Measurements from ENCODE around the gene CTTN. TPM values are rescaled to one million over a fixed set of nuclear protein-coding genes. Genes with fewer than 3 reads are reported as not detected.

The CTTN gene
- total and polyA plus RNA-seq, 2 of the 13 experiments (the other 11 are each of a cell fraction or from before 2014, with no cell fraction given) = 84.4 to 114 TPM

GRCh38 chr11:70400643-70401042 is 2.3 kb downstream of the CTTN start:
- in situ Hi-C loops (cut with HindIII; ENCODE audit: extremely low pct_ligation_motif_present, low pct_unique_long_range_greater_than_20kb) (no loop called here), intact Hi-C loops (cut with micrococcal nuclease; ENCODE audit: unreplicated experiment) (no loop called here)
- WGBS (ENCODE audit: low lambda C conversion rate) = 91% methylated on average over 8 of the region's 8 CpGs
- H3K27me3 ChIP-seq (ENCODE audit: control insufficient read depth in 1 of 2, insufficient read depth in 2 of 2, low read length in 2 of 2) = no peaks in the 10 kb centered on the region; a peak in 1 of 5 replicates
- peaks cover 49% of the 10 kb centered on the region for H3K4me1 ChIP-seq (ENCODE audit: insufficient read depth, low read length)
- peak overlapping the region; percentile 82 for H3K4me2 ChIP-seq (ENCODE audit: low read depth, low read length)
- POLR2A ChIA-PET = no interaction called here
- CTCF ChIA-PET (ENCODE audit: low intra/inter-chr PET ratio, low total read pairs) = no interaction called here
- H3K79me2 ChIP-seq (ENCODE audit: insufficient read depth, low read length) = peaks cover 75% of the 10 kb centered on the region
- peak overlapping the region in 1 of 3 experiments; percentile 90; a peak in 1 of 6 replicates for H3K4me3 ChIP-seq (replicated peaks in 1 of 3; ENCODE audit: insufficient read depth in 1 of 3, low read depth in 2 of 3, low read length in 3 of 3)
- H2AFZ ChIP-seq (ENCODE audit: low read length) = no peak overlapping the region
- no peak overlapping the region for H3K9ac ChIP-seq (ENCODE audit: insufficient read depth, low read depth, low read length)
- FAIRE-seq (no peak), ATAC-seq (no peak), DNase-seq (ENCODE audit: low spot score) (no peak)
- no peaks in the 10 kb centered on the region for H3K9me3 ChIP-seq (ENCODE audit: low read length)
- H4K20me1 ChIP-seq (ENCODE audit: insufficient read depth, low read length) = peaks cover 40% of the 10 kb centered on the region
- BruUV-seq (replicated peaks) = no TSS peak
- no peak for TF ChIP-seq ZFP82 (CRISPR knock-in tag; IDR thresholded peaks at IDR 0.05; ENCODE audit: borderline replicate concordance)
- TF ChIP-seq, protein P1, sequence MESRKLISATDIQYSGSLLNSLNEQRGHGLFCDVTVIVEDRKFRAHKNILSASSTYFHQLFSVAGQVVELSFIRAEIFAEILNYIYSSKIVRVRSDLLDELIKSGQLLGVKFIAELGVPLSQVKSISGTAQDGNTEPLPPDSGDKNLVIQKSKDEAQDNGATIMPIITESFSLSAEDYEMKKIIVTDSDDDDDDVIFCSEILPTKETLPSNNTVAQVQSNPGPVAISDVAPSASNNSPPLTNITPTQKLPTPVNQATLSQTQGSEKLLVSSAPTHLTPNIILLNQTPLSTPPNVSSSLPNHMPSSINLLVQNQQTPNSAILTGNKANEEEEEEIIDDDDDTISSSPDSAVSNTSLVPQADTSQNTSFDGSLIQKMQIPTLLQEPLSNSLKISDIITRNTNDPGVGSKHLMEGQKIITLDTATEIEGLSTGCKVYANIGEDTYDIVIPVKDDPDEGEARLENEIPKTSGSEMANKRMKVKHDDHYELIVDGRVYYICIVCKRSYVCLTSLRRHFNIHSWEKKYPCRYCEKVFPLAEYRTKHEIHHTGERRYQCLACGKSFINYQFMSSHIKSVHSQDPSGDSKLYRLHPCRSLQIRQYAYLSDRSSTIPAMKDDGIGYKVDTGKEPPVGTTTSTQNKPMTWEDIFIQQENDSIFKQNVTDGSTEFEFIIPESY (CRISPR knock-in tag; IDR thresholded peaks at IDR 0.05) = 0 out of 2 replicates have a peak, but pooled peaks have one; percentile 9
- peak; percentile 77 for TF ChIP-seq ZBTB38 (CRISPR knock-in tag; IDR thresholded peaks at IDR 0.05)
- peaks cover 4 to 12% of the 10 kb centered on the region in 2 experiments for H3K36me3 ChIP-seq (replicated peaks in 1 of 2; ENCODE audit: control insufficient read depth in 1 of 2, insufficient read depth in 2 of 2, low read length in 2 of 2)
- peak overlapping the region; percentile 71 for H3K27ac ChIP-seq (ENCODE audit: extremely low read length, insufficient read depth, low read length)

GRCh38 chr11:70402016-70402415 is 3.7 kb downstream of the CTTN start:
- WGBS (ENCODE audit: low lambda C conversion rate) = 88% methylated on average over 10 of the region's 10 CpGs
- TSS peak; percentile 23 for BruUV-seq (replicated peaks)
- no peak for TF ChIP-seq ZSCAN31 (CRISPR knock-in tag; IDR thresholded peaks at IDR 0.05; ENCODE audit: low read depth)
- TF ChIP-seq ZC3H13 (CRISPR knock-in tag; IDR thresholded peaks at IDR 0.05) = no peak
- TF ChIP-seq SMARCE1 (IDR thresholded peaks at IDR 0.05; ENCODE audit: borderline replicate concordance) = no peak
- TF ChIP-seq, protein P2, sequence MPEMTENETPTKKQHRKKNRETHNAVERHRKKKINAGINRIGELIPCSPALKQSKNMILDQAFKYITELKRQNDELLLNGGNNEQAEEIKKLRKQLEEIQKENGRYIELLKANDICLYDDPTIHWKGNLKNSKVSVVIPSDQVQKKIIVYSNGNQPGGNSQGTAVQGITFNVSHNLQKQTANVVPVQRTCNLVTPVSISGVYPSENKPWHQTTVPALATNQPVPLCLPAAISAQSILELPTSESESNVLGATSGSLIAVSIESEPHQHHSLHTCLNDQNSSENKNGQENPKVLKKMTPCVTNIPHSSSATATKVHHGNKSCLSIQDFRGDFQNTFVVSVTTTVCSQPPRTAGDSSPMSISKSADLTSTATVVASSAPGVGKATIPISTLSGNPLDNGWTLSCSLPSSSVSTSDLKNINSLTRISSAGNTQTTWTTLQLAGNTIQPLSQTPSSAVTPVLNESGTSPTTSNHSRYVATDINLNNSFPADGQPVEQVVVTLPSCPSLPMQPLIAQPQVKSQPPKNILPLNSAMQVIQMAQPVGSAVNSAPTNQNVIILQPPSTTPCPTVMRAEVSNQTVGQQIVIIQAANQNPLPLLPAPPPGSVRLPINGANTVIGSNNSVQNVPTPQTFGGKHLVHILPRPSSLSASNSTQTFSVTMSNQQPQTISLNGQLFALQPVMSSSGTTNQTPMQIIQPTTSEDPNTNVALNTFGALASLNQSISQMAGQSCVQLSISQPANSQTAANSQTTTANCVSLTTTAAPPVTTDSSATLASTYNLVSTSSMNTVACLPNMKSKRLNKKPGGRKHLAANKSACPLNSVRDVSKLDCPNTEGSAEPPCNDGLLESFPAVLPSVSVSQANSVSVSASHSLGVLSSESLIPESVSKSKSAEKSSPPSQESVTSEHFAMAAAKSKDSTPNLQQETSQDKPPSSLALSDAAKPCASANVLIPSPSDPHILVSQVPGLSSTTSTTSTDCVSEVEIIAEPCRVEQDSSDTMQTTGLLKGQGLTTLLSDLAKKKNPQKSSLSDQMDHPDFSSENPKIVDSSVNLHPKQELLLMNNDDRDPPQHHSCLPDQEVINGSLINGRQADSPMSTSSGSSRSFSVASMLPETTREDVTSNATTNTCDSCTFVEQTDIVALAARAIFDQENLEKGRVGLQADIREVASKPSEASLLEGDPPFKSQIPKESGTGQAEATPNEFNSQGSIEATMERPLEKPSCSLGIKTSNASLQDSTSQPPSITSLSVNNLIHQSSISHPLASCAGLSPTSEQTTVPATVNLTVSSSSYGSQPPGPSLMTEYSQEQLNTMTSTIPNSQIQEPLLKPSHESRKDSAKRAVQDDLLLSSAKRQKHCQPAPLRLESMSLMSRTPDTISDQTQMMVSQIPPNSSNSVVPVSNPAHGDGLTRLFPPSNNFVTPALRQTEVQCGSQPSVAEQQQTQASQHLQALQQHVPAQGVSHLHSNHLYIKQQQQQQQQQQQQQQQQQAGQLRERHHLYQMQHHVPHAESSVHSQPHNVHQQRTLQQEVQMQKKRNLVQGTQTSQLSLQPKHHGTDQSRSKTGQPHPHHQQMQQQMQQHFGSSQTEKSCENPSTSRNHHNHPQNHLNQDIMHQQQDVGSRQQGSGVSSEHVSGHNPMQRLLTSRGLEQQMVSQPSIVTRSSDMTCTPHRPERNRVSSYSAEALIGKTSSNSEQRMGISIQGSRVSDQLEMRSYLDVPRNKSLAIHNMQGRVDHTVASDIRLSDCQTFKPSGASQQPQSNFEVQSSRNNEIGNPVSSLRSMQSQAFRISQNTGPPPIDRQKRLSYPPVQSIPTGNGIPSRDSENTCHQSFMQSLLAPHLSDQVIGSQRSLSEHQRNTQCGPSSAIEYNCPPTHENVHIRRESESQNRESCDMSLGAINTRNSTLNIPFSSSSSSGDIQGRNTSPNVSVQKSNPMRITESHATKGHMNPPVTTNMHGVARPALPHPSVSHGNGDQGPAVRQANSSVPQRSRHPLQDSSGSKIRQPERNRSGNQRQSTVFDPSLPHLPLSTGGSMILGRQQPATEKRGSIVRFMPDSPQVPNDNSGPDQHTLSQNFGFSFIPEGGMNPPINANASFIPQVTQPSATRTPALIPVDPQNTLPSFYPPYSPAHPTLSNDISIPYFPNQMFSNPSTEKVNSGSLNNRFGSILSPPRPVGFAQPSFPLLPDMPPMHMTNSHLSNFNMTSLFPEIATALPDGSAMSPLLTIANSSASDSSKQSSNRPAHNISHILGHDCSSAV (CRISPR knock-in tag; IDR thresholded peaks at IDR 0.05; ENCODE audit: borderline replicate concordance) = no peak
- no peak for TF ChIP-seq ZNF839 (CRISPR knock-in tag; IDR thresholded peaks at IDR 0.05; ENCODE audit: borderline replicate concordance)
- TF ChIP-seq MEIS2 (CRISPR knock-in tag; IDR thresholded peaks at IDR 0.05) = no peak

More at GRCh38 chr11:70402016-70402415, 3.7 kb downstream of the CTTN start:
- CTCF ChIA-PET (ENCODE audit: low intra/inter-chr PET ratio, low total read pairs) = no interaction called here
- peaks cover 41% of the 10 kb centered on the region for H3K4me1 ChIP-seq (ENCODE audit: insufficient read depth, low read length)
- no peak overlapping the region for H3K4me2 ChIP-seq (ENCODE audit: low read depth, low read length)
- peaks cover 10 to 23% of the 10 kb centered on the region in 2 experiments for H3K36me3 ChIP-seq (replicated peaks in 1 of 2; ENCODE audit: control insufficient read depth in 1 of 2, insufficient read depth in 2 of 2, low read length in 2 of 2)
- peaks cover 43% of the 10 kb centered on the region for H4K20me1 ChIP-seq (ENCODE audit: insufficient read depth, low read length)
- intact Hi-C loops (cut with micrococcal nuclease; ENCODE audit: unreplicated experiment) = no loop called here
- H3K27ac ChIP-seq (ENCODE audit: extremely low read length, insufficient read depth, low read length) = no peak overlapping the region
- POLR2A ChIA-PET = no interaction called here
- in situ Hi-C loops (cut with HindIII; ENCODE audit: extremely low pct_ligation_motif_present, low pct_unique_long_range_greater_than_20kb) = no loop called here
- H3K9ac ChIP-seq (ENCODE audit: insufficient read depth, low read depth, low read length) = no peak overlapping the region
- H2AFZ ChIP-seq (ENCODE audit: low read length) = no peak overlapping the region
- H3K9me3 ChIP-seq (ENCODE audit: low read length) = no peaks in the 10 kb centered on the region
- no peak for FAIRE-seq
- DNase-seq (ENCODE audit: low spot score) = no peak
- no peak overlapping the region for H3K4me3 ChIP-seq (replicated peaks in 1 of 3; ENCODE audit: insufficient read depth in 1 of 3, low read depth in 2 of 3, low read length in 3 of 3)
- no peak for ATAC-seq
- H3K79me2 ChIP-seq (ENCODE audit: insufficient read depth, low read length) = peaks cover 71% of the 10 kb centered on the region
- H3K27me3 ChIP-seq (ENCODE audit: control insufficient read depth in 1 of 2, insufficient read depth in 2 of 2, low read length in 2 of 2) = no peaks in the 10 kb centered on the region; a peak in 1 of 5 replicates

All from HepG2 (cell line).